ENCODE results near the gene SLC44A2.

- TF ChIP-seq CTCF (IDR thresholded peaks at IDR 0.05) (no peak), POLR2A (IDR thresholded peaks at IDR 0.05) (no peak)
These were observed 38.1 kb upstream of the SLC44A2 start, which contains the start of gene AP1M2 for GRCh38 chr19:10587022-10587838.
